ENCODE measurements around the gene ACTR1A. TPM values are rescaled to one million over a fixed set of nuclear protein-coding genes. Genes with fewer than 3 reads are reported as not detected.

Gene ACTR1A
- total and polyA plus RNA-seq, 9 of the 15 experiments (the other 6 are each of a cell fraction or from before 2014, with no cell fraction given): 36.3 to 77.2 (median 49.6) TPM

- no peak for TF ChIP-seq PBX2 (CRISPR knock-in tag; IDR thresholded peaks at IDR 0.05; ENCODE audit: low read depth)
- no peak for TF ChIP-seq PBX2 (tag; conservative IDR thresholded peaks at IDR 0.05; ENCODE audit: low read depth)
- TF ChIP-seq REST (IDR thresholded peaks at IDR 0.05; ENCODE audit: borderline replicate concordance): peak; percentile 96
- no peak for TF ChIP-seq REST (CRISPR knock-in tag; IDR thresholded peaks at IDR 0.05; ENCODE audit: low read depth)
- peak; percentile 98 for TF ChIP-seq CEBPB (tag; IDR thresholded peaks at IDR 0.05)
- TF ChIP-seq PHF21A (IDR thresholded peaks at IDR 0.05; ENCODE audit: borderline replicate concordance, low read depth): no peak
- TF ChIP-seq ZKSCAN8 (CRISPR knock-in tag; IDR thresholded peaks at IDR 0.05): 0 out of 2 replicates have a peak, but pooled peaks have one; percentile 50
- TF ChIP-seq NKRF (IDR thresholded peaks at IDR 0.05; ENCODE audit: borderline replicate concordance): no peak
- peak; percentile 86 for TF ChIP-seq IRF9 (tag; IDR thresholded peaks at IDR 0.05)
- TF ChIP-seq ETS2 (tag; IDR thresholded peaks at IDR 0.05; ENCODE audit: borderline replicate concordance, poor library complexity, severe bottlenecking): no peak
- no peak for TF ChIP-seq ERF (CRISPR knock-in tag; IDR thresholded peaks at IDR 0.05)
- peak; percentile 52 for TF ChIP-seq CREM (IDR thresholded peaks at IDR 0.05; ENCODE audit: low read depth)
- no peak for TF ChIP-seq STAT5B (CRISPR knock-in tag; IDR thresholded peaks at IDR 0.05)
- peak; percentile 97 for TF ChIP-seq EP300 (IDR thresholded peaks at IDR 0.05; ENCODE audit: low read length)
- no peak for TF ChIP-seq EHMT2 (IDR thresholded peaks at IDR 0.05)
- no peak for TF ChIP-seq YBX1 (IDR thresholded peaks at IDR 0.05)
Measured at GRCh38 chr10:102455893-102456471, 46.5 kb downstream of the ACTR1A start (continued).
